WTC11 (cell line): ENCODE data around the gene NDUFS7. TPM values are rescaled to one million over a fixed set of nuclear protein-coding genes. Genes with fewer than 3 reads are reported as not detected.

ENCODE experiments used
- ATAC-seq: fragments of 200-7000 bp; cut with Tn5 transposase; 2 replicates; pipeline ENCODE4 v1.10.0; 2021; ENCODE audit warnings: mild to moderate bottlenecking, moderate library complexity
- CTCF ChIA-PET: fragments of 300-600 bp; sonication (Branson Sonifier 250); formaldehyde crosslinking; loops from one replicate; lab custom pipeline; 2021; ENCODE audit warnings: antibody characterized with exemption; lab: Charles Lee
- POLR2A ChIA-PET: fragments of 350-600 bp; sonication (Branson Sonifier 250); formaldehyde crosslinking; loops from one replicate; lab custom pipeline; 2021; ENCODE audit warnings: antibody characterized with exemption; lab: Charles Lee
- DNase-seq: peaks from one replicate; pipeline ENCODE4 v3.0.0; 2021; ENCODE audit warnings: low spot score
- H3K27ac Mint-ChIP-seq: 2 replicates; pipeline ENCODE4 v1.8.0; 2021; ENCODE audit warnings: mixed read lengths
- H3K27me3 Mint-ChIP-seq: 2 replicates; pipeline ENCODE4 v1.8.0; 2021; ENCODE audit warnings: low read depth, mild to moderate bottlenecking, moderate library complexity, mixed read lengths
- H3K36me3 Mint-ChIP-seq: 2 replicates; pipeline ENCODE4 v1.8.0; 2021; ENCODE audit warnings: mixed read lengths
- H3K4me1 Mint-ChIP-seq: 2 replicates; pipeline ENCODE4 v1.8.0; 2022; ENCODE audit warnings: mixed read lengths
- H3K4me3 Mint-ChIP-seq: 2 replicates; pipeline ENCODE4 v1.8.0; 2021; ENCODE audit warnings: mild to moderate bottlenecking, moderate library complexity, mixed read lengths
- H3K9me3 Mint-ChIP-seq: 2 replicates; pipeline ENCODE4 v1.8.0; 2021; ENCODE audit warnings: mixed read lengths
- FOXP1 ChIP-seq: sonication (generic); formaldehyde crosslinking; IDR thresholded peaks from 2 replicates; pipeline ENCODE4 v1.8.0; 2022; ENCODE audit warnings: missing genetic modification reagents, mild to moderate bottlenecking, moderate library complexity, borderline replicate concordance
- HMGA2 ChIP-seq: fragments of 250-450 bp; sonication (Bioruptor Pico); IDR thresholded peaks from 2 replicates; pipeline ENCODE4 v1.4.0; 2021; ENCODE audit warnings: mild to moderate bottlenecking, moderate library complexity
- JUN ChIP-seq: sonication (generic); formaldehyde crosslinking; IDR thresholded peaks from 2 replicates; pipeline ENCODE4 v1.8.0; 2023; ENCODE audit warnings: mild to moderate bottlenecking, missing genetic modification reagents
- KAT7 ChIP-seq: sonication (generic); formaldehyde crosslinking; IDR thresholded peaks from 2 replicates; pipeline ENCODE4 v1.8.1; 2023; ENCODE audit warnings: missing genetic modification reagents, mild to moderate bottlenecking, borderline replicate concordance
- PREB ChIP-seq: sonication (generic); formaldehyde crosslinking; IDR thresholded peaks from 2 replicates; pipeline ENCODE4 v1.8.1; 2022; ENCODE audit warnings: mild to moderate bottlenecking, missing genetic modification reagents, moderate library complexity, borderline replicate concordance
- RELA ChIP-seq: sonication (generic); formaldehyde crosslinking; IDR thresholded peaks from 2 replicates; pipeline ENCODE4 v1.8.1; 2022; ENCODE audit warnings: missing genetic modification reagents, mild to moderate bottlenecking, borderline replicate concordance
- RORB ChIP-seq: fragments of 250-450 bp; sonication (Bioruptor Pico); IDR thresholded peaks from 2 replicates; pipeline ENCODE4 v1.9.0; 2021; ENCODE audit warnings: mild to moderate bottlenecking
- SOX15 ChIP-seq: fragments of 250-450 bp; sonication (Bioruptor Pico); IDR thresholded peaks from 2 replicates; pipeline ENCODE4 v1.9.0; 2021; ENCODE audit warnings: mild to moderate bottlenecking
- ZNF396 ChIP-seq: fragments of 250-450 bp; sonication (Bioruptor Pico); IDR thresholded peaks from 2 replicates; pipeline ENCODE4 v1.8.0; 2021; ENCODE audit warnings: mild to moderate bottlenecking, moderate library complexity, borderline replicate concordance
- ZNF416 ChIP-seq: fragments of 250-450 bp; sonication (Bioruptor Pico); IDR thresholded peaks from 2 replicates; pipeline ENCODE4 v1.9.0; 2021; ENCODE audit warnings: mild to moderate bottlenecking, inconsistent platforms
- total RNA-seq: library from RNA; stranded (reverse); gene quantifications from 3 replicates; pipeline ENCODE4 v1.2.3, GENCODE V29; 2021
- TF ChIP-seq, protein P1 (sequence below): sonication (generic); formaldehyde crosslinking; IDR thresholded peaks from 2 replicates; pipeline ENCODE4 v1.8.1; 2022; ENCODE audit warnings: missing genetic modification reagents, borderline replicate concordance
- TF ChIP-seq, protein P2 (sequence below): sonication (generic); formaldehyde crosslinking; IDR thresholded peaks from 2 replicates; pipeline ENCODE4 v1.8.0; 2022; ENCODE audit warnings: missing genetic modification reagents
- TF ChIP-seq, protein P3 (sequence below): sonication (generic); formaldehyde crosslinking; IDR thresholded peaks from 2 replicates; pipeline ENCODE4 v1.8.1; 2023; ENCODE audit warnings: mild to moderate bottlenecking, moderate library complexity, missing genetic modification reagents

The NDUFS7 gene
- total RNA-seq, 1 experiment from 2014 or later, result 136 TPM

DNA sequence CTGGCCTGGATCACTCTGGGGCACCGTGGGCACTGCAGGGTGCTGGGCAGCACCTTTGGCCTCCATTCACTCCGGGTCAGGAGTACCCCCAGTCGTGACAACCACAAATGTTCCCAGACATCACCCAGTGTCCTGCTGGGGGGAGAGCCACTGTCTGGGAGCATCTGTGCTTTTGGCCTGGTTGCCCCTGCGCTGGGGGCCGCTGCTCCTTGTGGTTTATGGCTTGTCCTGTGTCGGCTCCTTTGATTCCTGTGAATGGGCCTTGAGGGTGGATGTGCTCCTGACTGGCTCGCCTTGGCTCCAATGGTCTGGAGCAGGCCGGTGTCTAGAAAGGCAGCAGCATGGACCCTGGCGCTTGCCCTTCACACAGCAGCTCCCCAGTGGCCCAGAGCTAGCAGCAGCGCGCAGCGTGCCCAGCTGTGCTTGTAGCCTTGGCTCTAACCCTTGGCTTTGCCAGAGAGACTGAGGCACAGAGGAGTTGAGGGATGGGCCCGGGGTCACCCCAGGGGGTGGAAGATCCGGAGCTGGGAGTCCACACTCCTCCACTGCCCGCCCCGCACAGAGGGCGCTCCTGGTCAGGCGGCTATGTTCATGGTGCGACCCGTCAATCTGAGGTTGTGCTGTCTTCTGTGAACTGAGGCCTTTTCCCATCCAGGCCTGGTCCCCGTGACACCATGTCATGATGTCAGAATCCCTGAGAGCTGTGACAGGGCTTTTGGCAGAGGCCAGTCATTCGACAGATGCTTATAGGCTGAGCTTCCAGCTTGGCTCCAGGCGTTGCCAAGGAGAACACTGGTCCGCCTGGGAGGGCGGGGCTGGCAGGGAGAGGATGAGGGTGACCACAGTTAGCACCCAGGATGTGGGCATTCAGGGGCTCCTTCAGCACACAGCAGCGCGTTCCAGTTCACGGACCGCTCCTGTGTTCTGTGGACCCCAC is 27.8 kb downstream of the NDUFS7 start:
- CTCF ChIA-PET, result no interaction called here
- H3K4me3 Mint-ChIP-seq, result no peak overlapping the region
- H3K36me3 Mint-ChIP-seq, result peaks cover 27% of the 10 kb centered on the region
- POLR2A ChIA-PET, result no interaction called here
- TF ChIP-seq ZNF416, result no peak
- H3K27me3 Mint-ChIP-seq, result no peaks in the 10 kb centered on the region
- H3K27ac Mint-ChIP-seq, result peak overlapping the region; percentile 95
- ATAC-seq (no peak), DNase-seq (no peak)
- H3K9me3 Mint-ChIP-seq, result no peaks in the 10 kb centered on the region
- peaks cover 65% of the 10 kb centered on the region for H3K4me1 Mint-ChIP-seq

GRCh38 chr19:1412323-1412923 is 28.7 kb downstream of the NDUFS7 start:
- DNase-seq, result no peak
- ChIA-PET POLR2A (interaction anchor here (1.0 kb wide), 1 partner anchor 60 kb away, joined by 3 read pairs; no protein-coding TSS in a partner anchor), CTCF (interaction anchor here (1.3 kb wide), 1 partner anchor 97 kb away, joined by 3 read pairs; no protein-coding TSS in a partner anchor)
- Mint-ChIP-seq H3K4me3 (no peak overlapping the region), H3K36me3 (peaks cover 30% of the 10 kb centered on the region), H3K9me3 (no peaks in the 10 kb centered on the region), H3K27me3 (no peaks in the 10 kb centered on the region), H3K4me1 (peaks cover 72% of the 10 kb centered on the region), H3K27ac (peak overlapping the region; percentile 87)
- TF ChIP-seq, protein P1, sequence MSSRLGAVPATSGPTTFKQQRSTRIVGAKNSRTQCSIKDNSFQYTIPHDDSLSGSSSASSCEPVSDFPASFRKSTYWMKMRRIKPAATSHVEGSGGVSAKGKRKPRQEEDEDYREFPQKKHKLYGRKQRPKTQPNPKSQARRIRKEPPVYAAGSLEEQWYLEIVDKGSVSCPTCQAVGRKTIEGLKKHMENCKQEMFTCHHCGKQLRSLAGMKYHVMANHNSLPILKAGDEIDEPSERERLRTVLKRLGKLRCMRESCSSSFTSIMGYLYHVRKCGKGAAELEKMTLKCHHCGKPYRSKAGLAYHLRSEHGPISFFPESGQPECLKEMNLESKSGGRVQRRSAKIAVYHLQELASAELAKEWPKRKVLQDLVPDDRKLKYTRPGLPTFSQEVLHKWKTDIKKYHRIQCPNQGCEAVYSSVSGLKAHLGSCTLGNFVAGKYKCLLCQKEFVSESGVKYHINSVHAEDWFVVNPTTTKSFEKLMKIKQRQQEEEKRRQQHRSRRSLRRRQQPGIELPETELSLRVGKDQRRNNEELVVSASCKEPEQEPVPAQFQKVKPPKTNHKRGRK (CRISPR knock-in tag), result no peak
- TF ChIP-seq, protein P2, sequence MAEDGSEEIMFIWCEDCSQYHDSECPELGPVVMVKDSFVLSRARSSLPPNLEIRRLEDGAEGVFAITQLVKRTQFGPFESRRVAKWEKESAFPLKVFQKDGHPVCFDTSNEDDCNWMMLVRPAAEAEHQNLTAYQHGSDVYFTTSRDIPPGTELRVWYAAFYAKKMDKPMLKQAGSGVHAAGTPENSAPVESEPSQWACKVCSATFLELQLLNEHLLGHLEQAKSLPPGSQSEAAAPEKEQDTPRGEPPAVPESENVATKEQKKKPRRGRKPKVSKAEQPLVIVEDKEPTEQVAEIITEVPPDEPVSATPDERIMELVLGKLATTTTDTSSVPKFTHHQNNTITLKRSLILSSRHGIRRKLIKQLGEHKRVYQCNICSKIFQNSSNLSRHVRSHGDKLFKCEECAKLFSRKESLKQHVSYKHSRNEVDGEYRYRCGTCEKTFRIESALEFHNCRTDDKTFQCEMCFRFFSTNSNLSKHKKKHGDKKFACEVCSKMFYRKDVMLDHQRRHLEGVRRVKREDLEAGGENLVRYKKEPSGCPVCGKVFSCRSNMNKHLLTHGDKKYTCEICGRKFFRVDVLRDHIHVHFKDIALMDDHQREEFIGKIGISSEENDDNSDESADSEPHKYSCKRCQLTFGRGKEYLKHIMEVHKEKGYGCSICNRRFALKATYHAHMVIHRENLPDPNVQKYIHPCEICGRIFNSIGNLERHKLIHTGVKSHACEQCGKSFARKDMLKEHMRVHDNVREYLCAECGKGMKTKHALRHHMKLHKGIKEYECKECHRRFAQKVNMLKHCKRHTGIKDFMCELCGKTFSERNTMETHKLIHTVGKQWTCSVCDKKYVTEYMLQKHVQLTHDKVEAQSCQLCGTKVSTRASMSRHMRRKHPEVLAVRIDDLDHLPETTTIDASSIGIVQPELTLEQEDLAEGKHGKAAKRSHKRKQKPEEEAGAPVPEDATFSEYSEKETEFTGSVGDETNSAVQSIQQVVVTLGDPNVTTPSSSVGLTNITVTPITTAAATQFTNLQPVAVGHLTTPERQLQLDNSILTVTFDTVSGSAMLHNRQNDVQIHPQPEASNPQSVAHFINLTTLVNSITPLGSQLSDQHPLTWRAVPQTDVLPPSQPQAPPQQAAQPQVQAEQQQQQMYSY (CRISPR knock-in tag), result no peak
- TF ChIP-seq HMGA2 (no peak), PREB (CRISPR knock-in tag) (no peak), FOXP1 (CRISPR knock-in tag) (no peak), RELA (CRISPR knock-in tag) (no peak), SOX15 (CRISPR knock-in tag) (no peak), KAT7 (CRISPR knock-in tag) (no peak), JUN (CRISPR knock-in tag) (no peak), RORB (CRISPR knock-in tag) (no peak), ZNF396 (no peak)
- TF ChIP-seq, protein P3, sequence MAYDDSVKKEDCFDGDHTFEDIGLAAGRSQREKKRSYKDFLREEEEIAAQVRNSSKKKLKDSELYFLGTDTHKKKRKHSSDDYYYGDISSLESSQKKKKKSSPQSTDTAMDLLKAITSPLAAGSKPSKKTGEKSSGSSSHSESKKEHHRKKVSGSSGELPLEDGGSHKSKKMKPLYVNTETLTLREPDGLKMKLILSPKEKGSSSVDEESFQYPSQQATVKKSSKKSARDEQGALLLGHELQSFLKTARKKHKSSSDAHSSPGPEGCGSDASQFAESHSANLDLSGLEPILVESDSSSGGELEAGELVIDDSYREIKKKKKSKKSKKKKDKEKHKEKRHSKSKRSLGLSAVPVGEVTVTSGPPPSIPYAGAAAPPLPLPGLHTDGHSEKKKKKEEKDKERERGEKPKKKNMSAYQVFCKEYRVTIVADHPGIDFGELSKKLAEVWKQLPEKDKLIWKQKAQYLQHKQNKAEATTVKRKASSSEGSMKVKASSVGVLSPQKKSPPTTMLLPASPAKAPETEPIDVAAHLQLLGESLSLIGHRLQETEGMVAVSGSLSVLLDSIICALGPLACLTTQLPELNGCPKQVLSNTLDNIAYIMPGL (CRISPR knock-in tag), result no peak
- ATAC-seq, result no peak
